HG02885 (cell line): Measurements from ENCODE around the gene FBXW5.

Experiments
- ATAC-seq: cut with Tn5 transposase; IDR thresholded peaks from one replicate; pipeline ENCODE4 v1.9.1; 2021; ENCODE audit warnings: mild to moderate bottlenecking; ENCODE audit not compliant: unreplicated experiment, poor library complexity

Gene FBXW5

GRCh38 chr9:136962701-136963248 is 18.2 kb upstream of the FBXW5 start:
- no peak for ATAC-seq

- no peak for ATAC-seq
Observed at GRCh38 chr9:136962163-136962562, 17.6 kb upstream of the FBXW5 start.

- ATAC-seq = no peak
Observed at GRCh38 chr9:136961279-136962065, 16.9 kb upstream of the FBXW5 start.

GRCh38 chr9:136960938-136961275 is 16.4 kb upstream of the FBXW5 start:
- no peak for ATAC-seq

GRCh38 chr9:136960212-136960937 is 15.8 kb upstream of the FBXW5 start:
- no peak for ATAC-seq

- ATAC-seq = no peak
Observed at GRCh38 chr9:136958898-136959850, 14.6 kb upstream of the FBXW5 start.

- ATAC-seq = no peak
Observed at GRCh38 chr9:136958473-136958872, 13.9 kb upstream of the FBXW5 start.

GRCh38 chr9:136957901-136958300 is 13.4 kb upstream of the FBXW5 start:
- no peak for ATAC-seq

GRCh38 chr9:136957461-136957860 is 12.9 kb upstream of the FBXW5 start:
- ATAC-seq = no peak

- no peak for ATAC-seq
Observed at GRCh38 chr9:136956604-136957003, 12.1 kb upstream of the FBXW5 start.

GRCh38 chr9:136955943-136956335 is 11.4 kb upstream of the FBXW5 start:
- ATAC-seq = no peak

- ATAC-seq = no peak
Observed at GRCh38 chr9:136955202-136955942, 10.8 kb upstream of the FBXW5 start.

GRCh38 chr9:136954270-136955083 is 9.9 kb upstream of the FBXW5 start:
- no peak for ATAC-seq

GRCh38 chr9:136953771-136954269 is 9.3 kb upstream of the FBXW5 start:
- no peak for ATAC-seq

GRCh38 chr9:136952876-136953770 is 8.6 kb upstream of the FBXW5 start:
- no peak for ATAC-seq

- ATAC-seq = no peak
Observed at GRCh38 chr9:136952321-136952850, 7.8 kb upstream of the FBXW5 start.

GRCh38 chr9:136951541-136952320 is 7.2 kb upstream of the FBXW5 start, which contains the start of gene LCN12:
Gene LCN12, plus strand, starts transcription at chr9:136952273. Its CDS starts 55 bp downstream, at chr9:136952328.
- ATAC-seq = no peak
